Fibroblast of mammary gland (primary cell): Measurements from ENCODE around the gene SFXN2.

ENCODE experiments used
- DNase-seq: peaks from one replicate; pipeline ENCODE4 v3.0.0-alpha.2; 2010; ENCODE audit warnings: low read depth
- H3K4me3 ChIP-seq: 2 replicates; pipeline ENCODE4 v1.5.1; 2011; ENCODE audit warnings: low read depth, mild to moderate bottlenecking, low read length, moderate library complexity; ENCODE audit not compliant: control insufficient read depth
- TF ChIP-seq, protein P1 (sequence below): conservative IDR thresholded peaks from 2 replicates; pipeline ENCODE4 v1.5.1; 2011; ENCODE audit warnings: low read depth, low read length, inconsistent platforms; ENCODE audit not compliant: control insufficient read depth, insufficient read depth

The SFXN2 gene

GRCh38 chr10:102743078-102743587, 28.7 kb downstream of the SFXN2 start:
- TF ChIP-seq, protein P1, sequence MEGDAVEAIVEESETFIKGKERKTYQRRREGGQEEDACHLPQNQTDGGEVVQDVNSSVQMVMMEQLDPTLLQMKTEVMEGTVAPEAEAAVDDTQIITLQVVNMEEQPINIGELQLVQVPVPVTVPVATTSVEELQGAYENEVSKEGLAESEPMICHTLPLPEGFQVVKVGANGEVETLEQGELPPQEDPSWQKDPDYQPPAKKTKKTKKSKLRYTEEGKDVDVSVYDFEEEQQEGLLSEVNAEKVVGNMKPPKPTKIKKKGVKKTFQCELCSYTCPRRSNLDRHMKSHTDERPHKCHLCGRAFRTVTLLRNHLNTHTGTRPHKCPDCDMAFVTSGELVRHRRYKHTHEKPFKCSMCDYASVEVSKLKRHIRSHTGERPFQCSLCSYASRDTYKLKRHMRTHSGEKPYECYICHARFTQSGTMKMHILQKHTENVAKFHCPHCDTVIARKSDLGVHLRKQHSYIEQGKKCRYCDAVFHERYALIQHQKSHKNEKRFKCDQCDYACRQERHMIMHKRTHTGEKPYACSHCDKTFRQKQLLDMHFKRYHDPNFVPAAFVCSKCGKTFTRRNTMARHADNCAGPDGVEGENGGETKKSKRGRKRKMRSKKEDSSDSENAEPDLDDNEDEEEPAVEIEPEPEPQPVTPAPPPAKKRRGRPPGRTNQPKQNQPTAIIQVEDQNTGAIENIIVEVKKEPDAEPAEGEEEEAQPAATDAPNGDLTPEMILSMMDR = no peak
- DNase-seq = no peak
- peak overlapping the region; percentile 24 for H3K4me3 ChIP-seq

GRCh38 chr10:102743588-102744373, 29.3 kb downstream of the SFXN2 start, which contains the start of gene WBP1L:
WBP1L (plus strand) TSS chr10:102743948; CDS start chr10:102744054, 106 bp downstream.
- peak; percentile 99 for DNase-seq

DNA sequence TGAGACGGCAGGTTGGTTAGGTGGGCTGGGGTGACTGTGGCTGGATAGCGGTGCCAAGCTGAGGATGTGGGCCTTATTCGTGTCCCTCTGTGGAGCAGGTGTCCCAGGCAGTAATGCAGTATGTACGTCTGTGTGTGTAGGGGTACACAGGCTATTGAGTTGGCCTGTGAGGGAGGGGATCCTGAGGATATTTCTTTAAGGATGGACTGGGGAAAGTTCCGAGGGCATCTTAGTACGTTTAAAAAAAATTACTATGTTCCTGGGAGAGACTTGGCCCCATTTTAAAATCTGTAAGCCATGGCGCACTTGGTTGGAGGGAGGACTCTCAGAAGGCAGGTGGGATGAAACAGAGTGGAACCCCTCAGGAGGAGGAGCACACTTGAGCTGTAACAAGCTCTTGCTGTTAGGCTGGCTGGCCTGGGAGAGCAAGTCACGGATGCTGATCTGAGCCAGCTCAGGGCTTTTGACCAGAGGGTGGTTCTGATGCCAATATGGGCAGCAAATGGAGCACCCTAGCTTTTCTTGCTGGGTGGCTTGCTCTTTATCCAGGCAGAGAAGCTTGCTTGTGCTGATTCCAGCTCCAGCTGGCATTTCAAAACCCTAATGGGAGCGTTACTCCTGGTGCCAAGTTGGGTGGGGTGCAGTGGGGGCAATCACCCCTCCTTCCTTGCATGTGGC, 30.1 kb downstream of the SFXN2 start:
- TF ChIP-seq, protein P1 = no peak
- H3K4me3 ChIP-seq = peak overlapping the region; percentile 82
- peak; percentile 28 for DNase-seq

More at GRCh38 chr10:102743588-102744373, 29.3 kb downstream of the SFXN2 start, which contains the start of gene WBP1L:
- peak within 1 kb of the TSS; percentile 82 for H3K4me3 ChIP-seq
- TF ChIP-seq, protein P1 = no peak

DNA sequence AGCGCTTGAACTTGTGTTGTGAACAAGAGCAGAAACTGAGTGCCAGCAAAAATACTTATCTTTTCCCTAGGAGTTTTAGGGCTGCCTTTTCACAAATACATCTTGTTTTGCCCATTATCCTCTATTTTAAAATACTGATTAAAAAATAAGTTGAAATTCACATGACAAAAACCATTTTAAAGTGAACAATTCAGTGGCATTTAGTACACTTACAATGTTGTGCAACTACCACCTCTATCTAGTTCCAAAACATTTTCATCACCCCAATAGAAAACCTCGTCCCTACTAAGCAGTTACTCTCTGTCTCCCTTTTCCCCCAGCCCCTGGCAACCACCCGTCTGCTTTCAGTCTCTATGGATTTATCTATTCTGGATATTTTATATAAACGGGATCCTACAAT, 30.7 kb downstream of the SFXN2 start:
- TF ChIP-seq, protein P1 = no peak
- DNase-seq = no peak
- H3K4me3 ChIP-seq = peak overlapping the region; percentile 82

DNA sequence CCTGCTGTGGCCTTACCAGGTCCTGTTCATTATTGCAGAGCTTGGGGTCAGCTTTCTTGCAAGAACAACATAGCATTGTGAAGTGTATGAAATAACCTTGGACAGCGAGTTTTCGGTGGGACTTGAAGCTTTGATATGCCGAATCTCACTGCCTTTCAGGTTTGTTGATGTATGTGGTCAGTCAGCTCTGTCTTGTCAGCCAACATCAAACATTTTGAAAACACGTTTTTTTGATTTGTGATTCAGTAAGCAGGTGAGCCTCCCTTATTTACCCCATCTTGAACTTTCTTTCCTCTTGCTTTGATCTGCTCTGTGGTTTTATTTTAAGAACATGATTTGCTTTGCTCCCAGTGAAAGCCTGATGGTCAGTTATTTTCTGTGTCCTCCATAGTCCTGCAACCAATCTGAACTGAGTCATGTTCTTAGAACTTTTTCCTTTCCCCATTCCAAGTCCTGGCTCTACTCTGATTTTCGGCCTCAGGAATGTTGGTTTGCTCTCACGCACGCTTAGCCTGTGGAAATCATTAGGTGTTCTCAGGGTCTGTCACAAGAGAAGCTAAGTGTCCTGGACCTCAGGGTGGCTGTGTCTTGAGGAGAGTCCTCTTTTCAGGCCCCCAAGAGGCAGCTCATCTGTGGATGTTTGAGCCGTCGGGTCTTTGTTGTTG, 38.0 kb downstream of the SFXN2 start:
- no peak overlapping the region for H3K4me3 ChIP-seq
- peak; percentile 91 for DNase-seq
- TF ChIP-seq, protein P1 = no peak

DNA sequence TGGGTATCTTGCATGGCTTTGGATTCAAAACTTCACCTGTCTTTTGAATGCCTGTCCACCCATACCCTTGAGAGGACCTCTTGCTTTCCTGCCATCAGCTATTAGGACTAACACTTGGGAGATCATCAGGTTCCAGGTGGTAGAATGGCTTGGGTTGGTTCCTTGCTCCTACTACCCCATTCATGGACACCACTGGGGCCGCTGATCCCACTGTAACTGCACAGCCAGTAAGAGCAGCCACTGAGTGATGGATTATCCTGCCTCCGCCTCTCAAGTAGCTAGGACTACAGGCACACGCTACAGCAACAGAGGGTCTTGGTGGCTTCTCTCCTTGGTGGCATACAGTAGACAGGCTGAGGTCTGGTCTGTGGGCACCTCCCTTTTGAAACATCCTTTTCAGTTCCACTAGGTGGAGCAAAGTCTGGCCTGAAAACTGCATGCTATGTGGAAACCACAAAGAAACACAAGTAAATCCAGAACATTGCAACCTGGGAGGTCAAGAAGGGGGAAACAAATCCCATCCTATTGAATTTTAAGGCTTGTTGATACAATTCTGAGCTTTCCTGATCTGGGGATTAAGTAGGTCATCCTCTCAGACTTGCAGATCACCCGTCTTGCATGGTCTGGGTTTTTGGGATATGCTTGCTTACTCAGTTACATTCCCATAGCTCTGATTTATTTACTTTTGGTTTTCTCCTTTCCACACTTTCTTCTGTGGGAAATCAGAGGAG, 38.7 kb downstream of the SFXN2 start:
- no peak overlapping the region for H3K4me3 ChIP-seq
- DNase-seq = peak; percentile 82
- TF ChIP-seq, protein P1 = peak; percentile 72
